GM10847 (cell line): ENCODE measurements around the gene BTG2.

Experiments
- POLR2A ChIP-seq: IDR thresholded peaks from 2 replicates; pipeline ENCODE4 v1.6.1; 2011; ENCODE audit not compliant: insufficient read length; ENCODE audit errors: extremely low read depth

Gene BTG2

GRCh38 chr1:203359010-203359571 lies 53.8 kb downstream of the BTG2 start:
- TF ChIP-seq POLR2A, result no peak
